ENCODE results near the gene TMEM37. TPM values are rescaled to one million over a fixed set of nuclear protein-coding genes. Genes with fewer than 3 reads are reported as not detected.

TMEM37 gene
- total and polyA plus RNA-seq, 2 of the 13 experiments (the other 11 are each of a cell fraction or from before 2014, with no cell fraction given), result 37.7 to 115 TPM

- no peak for TF ChIP-seq SOX13 (IDR thresholded peaks at IDR 0.05)
- TF ChIP-seq SOX13 (CRISPR knock-in tag; conservative IDR thresholded peaks at IDR 0.05 in 1 of 2, IDR thresholded peaks at IDR 0.05 in 1 of 2), result peak in 1 of 2 experiments; percentile 82; a peak in 2 of 4 replicates
- no peak for TF ChIP-seq SAFB2 (CRISPR knock-in tag; IDR thresholded peaks at IDR 0.05; ENCODE audit: borderline replicate concordance, low read depth)
- TF ChIP-seq ZNF331 (CRISPR knock-in tag; IDR thresholded peaks at IDR 0.05), result 0 out of 2 replicates have a peak, but pooled peaks have one; percentile 14
- no peak for TF ChIP-seq HOXD1 (CRISPR knock-in tag; IDR thresholded peaks at IDR 0.05)
- 0 out of 4 replicates have a peak, but pooled peaks of 1 of the 2 experiments have one; percentile 14 for TF ChIP-seq EP300 (IDR thresholded peaks at IDR 0.05; ENCODE audit: low read depth in 2 of 2, low read length in 2 of 2)
- no peak for TF ChIP-seq EP300 (CRISPR knock-in tag; IDR thresholded peaks at IDR 0.05; ENCODE audit: borderline replicate concordance)
- TF ChIP-seq ZNF121 (CRISPR knock-in tag; IDR thresholded peaks at IDR 0.05), result no peak
- 0 out of 2 replicates have a peak, but pooled peaks have one; percentile 15 for TF ChIP-seq ZNF451 (CRISPR knock-in tag; IDR thresholded peaks at IDR 0.05)
- peak; percentile 62 for TF ChIP-seq RARA (CRISPR knock-in tag; IDR thresholded peaks at IDR 0.05)
- peak; percentile 67 for TF ChIP-seq GATAD2A (CRISPR knock-in tag; IDR thresholded peaks at IDR 0.05)
- no peak for TF ChIP-seq FOXP4 (CRISPR knock-in tag; IDR thresholded peaks at IDR 0.05)
- TF ChIP-seq CEBPG (CRISPR knock-in tag; IDR thresholded peaks at IDR 0.05), result 0 out of 2 replicates have a peak, but pooled peaks have one; percentile 4
- no peak for TF ChIP-seq SOX6 (IDR thresholded peaks at IDR 0.05)
- TF ChIP-seq SOX6 (CRISPR knock-in tag; IDR thresholded peaks at IDR 0.05), result peak; percentile 66
- 0 out of 4 replicates have a peak, but pooled peaks of 1 of the 2 experiments have one; percentile 3 for TF ChIP-seq HMGXB4 (CRISPR knock-in tag; IDR thresholded peaks at IDR 0.05; ENCODE audit: borderline replicate concordance in 1 of 2, low read depth in 1 of 2)
- TF ChIP-seq ZFP36L1 (CRISPR knock-in tag; IDR thresholded peaks at IDR 0.05), result peak; percentile 33; the same call in 1 of the 2 replicates
- TF ChIP-seq SP5 (CRISPR knock-in tag; IDR thresholded peaks at IDR 0.05; ENCODE audit: borderline replicate concordance, low read depth), result 0 out of 2 replicates have a peak, but pooled peaks have one; percentile 28
- peak; percentile 68; the same call in 1 of the 2 replicates for TF ChIP-seq PRDM10 (CRISPR knock-in tag; IDR thresholded peaks at IDR 0.05; ENCODE audit: low read depth)
Observed at GRCh38 chr2:119423811-119424210, 7.8 kb upstream of the TMEM37 start (continued).

All from HepG2 (cell line).